ENCODE data around the gene SKOR1.

SKOR1 gene

DNA sequence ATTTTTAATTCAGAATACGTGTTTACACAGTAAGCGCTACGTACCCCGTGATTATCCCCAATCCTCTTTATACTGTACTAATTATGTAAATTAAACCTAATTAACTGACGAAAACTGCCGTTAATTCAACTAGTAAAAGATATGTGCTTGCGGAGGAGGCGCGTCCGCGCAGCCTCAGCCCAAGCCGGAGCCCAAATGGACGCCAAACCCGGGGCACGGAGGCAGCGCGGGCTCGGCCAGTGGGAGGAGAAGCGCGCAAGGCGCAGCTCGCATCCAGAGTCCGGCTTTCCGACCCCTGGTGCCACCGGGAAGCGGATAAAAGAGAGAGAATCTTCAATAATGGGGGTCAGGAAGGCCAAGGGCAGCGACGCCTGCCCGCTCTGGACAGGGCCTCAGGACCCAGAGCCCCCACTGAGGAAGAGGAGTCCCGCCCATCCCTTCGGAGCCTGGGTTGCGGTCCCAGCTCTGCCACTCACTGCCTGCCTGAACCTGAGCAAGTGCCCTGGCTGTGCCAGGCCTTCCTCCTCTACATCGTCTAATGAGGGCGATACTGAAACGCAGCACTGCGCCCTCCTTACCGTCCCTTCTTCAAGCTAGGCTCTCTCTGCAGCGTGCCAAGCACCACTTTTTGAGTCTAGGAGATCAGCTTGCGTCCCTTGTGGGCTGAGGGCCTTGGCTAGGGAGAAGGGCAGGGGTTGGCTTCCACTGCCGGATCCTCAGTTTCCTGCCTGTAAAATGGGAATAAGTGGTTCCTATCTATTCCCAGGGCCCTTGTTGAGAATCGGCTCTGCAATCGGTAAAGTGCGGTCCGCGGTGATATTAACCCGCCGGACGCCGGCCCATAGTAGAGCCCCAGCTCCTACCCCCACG lies 5.0 kb upstream of the SKOR1 start:
- no peak for DNase-seq (ENCODE audit: low read depth)

DNA sequence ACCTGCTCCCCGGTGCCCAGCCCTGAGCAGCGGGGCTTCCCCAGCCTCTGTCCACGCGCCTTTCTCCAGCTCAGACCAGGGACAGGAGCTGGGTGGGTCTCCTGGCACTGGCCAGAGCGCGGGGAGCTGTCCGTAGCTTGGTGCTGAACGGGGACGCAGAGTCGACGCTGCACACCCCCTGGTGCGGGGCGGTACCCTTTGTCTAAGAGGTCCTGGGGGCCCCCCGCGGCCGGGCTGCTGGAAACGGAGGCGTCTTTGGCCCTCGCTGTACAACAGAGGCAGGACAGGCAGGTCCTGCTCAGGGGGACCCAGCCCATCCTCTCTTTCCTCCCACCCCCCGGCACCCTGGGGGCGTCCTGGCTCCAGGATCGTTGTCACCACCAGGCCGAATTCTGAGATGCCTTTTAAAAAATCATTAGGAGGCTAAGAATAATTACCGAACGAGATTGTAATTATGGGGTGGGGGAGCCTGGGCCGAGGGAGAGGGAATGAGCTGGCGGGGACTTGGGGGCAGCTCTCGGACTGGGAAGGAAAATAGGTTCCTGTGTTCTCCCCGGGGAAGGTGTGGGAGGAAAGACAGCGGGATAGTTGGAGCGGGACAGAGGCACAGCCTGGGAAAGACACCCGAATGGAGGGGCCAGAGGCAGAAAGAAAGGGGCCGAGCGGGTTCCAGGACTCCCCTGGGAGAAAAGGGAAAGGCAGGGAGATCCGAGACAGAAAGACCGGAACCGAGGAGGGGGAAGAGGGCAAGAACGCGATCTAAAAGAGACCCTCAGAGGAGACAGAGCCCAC lies 4.1 kb upstream of the SKOR1 start:
- peak; percentile 71 for DNase-seq (ENCODE audit: low read depth)

DNA sequence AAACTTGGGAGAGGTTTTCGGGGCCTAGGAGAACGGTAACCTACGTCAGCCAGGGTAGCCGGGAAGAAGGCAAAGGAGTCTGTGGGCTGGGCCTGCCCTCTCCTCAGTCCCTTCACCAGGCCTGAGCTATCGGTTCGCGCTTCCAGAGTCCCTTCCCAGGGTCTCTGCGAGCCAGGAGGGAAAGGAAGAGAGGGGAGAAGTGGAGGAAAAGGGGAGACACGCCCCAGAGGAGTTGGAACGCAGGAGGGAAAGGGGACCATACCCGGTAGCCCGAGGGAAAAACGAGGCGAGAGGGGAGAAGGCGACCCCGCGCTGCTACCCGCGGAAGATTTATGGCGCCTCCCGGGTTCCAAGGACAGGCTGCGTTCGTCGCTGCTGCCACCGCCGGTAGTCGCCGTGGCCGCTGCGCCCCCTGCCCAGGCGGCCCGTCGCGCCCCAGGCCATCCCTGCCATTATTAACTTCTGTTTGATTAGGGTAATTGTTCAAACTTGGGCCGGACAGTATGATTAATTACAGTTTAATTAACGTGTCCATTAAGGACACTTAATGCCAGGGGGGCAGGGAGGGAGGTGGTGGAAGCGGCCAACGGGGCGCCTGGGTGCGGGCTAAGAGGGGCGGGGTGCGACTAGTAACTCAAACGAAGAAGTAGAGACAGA lies 3.4 kb upstream of the SKOR1 start:
- DNase-seq (ENCODE audit: low read depth) = no peak

DNA sequence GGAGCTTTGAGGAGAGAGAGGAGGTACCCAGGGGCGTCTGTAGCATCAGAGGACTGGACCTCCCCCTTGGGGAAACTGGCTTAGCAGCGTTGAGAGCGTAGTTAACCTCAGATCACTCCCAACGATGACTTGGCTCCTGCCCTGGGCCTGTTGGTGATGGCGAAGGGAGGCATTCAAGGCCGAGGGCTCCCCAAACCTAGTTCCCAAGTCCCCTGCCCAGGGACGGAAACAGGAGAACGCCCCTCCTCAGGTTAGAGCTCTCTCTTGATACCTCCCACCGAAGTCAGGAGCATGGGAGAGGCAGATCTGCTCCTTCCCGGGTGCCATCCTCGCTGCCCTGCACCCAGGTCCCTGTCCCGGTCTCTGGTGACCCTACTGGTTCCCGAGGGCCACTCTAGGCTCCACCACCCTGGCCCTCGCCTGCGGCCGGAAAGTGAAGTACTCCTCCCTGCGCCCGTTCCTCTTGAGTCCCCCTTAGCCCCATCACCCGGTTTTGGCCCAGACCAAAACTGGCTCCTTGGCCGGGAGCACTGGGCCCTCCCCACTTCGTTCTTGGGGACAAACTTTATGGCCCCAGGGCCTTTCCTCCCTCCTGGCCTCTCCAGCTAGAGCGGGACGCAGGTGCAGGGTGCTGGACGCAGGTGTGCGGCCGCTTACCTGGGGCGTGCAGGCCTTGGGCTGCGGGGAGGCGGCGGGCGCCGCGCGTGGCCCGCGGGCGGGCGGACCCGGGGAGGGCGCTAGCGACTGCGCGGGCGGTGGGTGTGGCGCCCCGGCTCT lies 2.6 kb upstream of the SKOR1 start:
- DNase-seq (ENCODE audit: low read depth) = no peak

DNA sequence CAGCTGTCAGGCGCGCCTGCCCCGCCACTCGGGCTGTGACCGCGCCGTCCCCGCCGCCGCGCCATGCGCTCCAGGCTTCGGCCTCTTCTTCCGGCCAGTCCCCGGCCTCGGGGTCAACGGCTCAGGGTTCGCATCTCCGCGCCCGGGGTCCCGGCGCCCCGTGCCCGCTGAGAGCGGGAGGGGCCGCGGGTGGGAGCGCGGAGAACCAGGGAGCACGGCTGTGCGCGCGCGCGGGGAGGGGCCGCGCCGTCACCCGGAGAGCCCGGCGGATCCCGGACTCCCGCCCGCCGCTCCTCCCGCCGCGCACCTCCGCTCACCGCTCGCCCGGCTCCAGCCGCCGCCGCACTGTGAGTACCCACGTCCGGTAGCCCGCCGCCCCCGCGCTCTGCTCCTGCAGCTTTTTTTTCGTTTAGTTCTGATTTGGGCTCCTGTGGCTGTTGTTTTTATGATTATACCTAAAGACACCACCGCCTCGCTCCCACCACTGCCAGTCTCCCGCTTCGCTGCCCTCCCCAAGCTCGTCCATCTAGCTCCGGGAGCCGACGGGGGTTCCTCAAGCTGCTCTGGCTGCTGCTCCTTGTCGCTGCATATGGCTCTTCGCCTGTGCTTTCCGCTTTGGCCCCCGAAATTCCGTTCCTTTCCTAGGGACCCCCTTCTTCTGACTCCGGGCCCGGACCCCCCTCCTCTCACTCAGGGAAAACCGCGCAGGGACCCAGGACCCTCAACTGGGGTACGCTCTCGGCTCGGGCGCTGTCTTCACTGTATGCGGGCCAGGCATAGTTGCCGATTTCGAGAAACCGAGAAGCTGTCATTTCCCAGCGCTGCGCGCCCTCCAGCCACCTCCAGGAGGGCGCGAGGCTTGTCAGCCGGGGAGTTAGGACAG lies 1.8 kb upstream of the SKOR1 start:
- no peak for DNase-seq (ENCODE audit: low read depth)

DNA sequence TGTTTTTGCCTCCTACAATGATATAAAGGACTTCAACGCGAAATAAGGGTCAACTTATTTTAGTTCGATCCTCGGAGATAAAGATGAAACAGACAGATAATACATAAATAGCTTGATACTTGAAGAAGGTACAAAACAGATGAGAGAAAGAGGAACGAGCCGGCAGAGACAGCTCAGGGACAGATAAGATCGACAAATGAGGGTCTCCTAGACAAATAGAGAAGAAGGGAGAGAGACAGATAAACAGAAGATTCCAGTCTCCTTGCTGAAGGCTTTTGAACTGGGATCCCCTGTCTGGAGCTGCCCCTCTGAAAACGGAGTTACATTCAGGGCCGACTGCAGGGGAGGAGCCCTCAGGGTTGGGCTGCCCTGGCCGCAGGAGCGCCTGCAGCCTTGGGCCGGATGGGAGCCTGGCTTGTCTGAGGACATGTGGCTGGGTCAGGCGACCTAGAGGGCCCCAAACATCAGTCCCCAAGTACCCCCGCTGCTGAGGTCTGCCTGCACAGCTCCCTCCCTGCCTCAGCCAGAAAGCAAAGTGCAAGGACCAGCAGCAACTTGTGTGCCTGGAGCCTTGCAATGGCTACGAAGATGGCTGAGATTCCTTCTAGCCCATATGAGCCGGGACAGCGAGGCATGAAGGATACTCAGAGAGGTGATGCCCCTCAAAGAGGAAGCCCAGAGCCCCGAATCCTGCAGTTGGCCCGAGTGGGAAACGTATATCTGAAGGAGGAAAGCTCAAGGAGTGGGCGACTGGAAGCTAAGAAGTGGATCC lies 926 bp upstream of the SKOR1 start:
- no peak for DNase-seq (ENCODE audit: low read depth)

DNA sequence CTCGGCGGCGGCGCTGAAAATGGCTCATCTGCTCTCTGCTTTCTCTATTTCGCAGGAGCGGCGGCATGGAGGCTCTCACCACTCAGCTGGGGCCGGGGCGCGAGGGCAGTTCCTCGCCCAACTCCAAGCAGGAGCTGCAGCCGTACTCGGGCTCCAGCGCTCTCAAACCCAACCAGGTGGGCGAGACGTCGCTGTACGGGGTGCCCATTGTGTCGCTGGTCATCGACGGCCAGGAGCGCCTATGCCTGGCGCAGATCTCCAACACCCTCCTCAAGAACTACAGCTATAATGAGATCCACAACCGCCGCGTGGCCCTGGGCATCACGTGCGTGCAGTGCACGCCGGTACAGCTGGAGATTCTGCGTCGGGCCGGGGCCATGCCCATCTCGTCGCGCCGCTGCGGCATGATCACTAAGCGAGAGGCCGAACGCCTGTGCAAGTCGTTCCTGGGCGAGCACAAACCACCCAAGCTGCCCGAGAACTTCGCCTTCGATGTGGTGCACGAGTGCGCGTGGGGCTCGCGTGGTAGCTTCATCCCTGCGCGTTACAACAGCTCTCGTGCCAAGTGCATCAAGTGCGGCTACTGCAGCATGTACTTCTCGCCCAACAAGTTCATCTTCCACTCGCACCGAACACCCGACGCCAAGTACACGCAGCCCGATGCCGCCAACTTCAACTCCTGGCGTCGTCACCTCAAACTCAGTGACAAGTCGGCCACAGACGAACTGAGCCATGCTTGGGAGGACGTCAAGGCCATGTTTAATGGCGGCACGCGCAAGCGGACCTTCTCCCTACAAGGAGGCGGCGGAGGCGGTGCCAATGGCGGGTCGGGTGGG lies 790 bp downstream of the SKOR1 start:
- no peak for DNase-seq (ENCODE audit: low read depth)

DNA sequence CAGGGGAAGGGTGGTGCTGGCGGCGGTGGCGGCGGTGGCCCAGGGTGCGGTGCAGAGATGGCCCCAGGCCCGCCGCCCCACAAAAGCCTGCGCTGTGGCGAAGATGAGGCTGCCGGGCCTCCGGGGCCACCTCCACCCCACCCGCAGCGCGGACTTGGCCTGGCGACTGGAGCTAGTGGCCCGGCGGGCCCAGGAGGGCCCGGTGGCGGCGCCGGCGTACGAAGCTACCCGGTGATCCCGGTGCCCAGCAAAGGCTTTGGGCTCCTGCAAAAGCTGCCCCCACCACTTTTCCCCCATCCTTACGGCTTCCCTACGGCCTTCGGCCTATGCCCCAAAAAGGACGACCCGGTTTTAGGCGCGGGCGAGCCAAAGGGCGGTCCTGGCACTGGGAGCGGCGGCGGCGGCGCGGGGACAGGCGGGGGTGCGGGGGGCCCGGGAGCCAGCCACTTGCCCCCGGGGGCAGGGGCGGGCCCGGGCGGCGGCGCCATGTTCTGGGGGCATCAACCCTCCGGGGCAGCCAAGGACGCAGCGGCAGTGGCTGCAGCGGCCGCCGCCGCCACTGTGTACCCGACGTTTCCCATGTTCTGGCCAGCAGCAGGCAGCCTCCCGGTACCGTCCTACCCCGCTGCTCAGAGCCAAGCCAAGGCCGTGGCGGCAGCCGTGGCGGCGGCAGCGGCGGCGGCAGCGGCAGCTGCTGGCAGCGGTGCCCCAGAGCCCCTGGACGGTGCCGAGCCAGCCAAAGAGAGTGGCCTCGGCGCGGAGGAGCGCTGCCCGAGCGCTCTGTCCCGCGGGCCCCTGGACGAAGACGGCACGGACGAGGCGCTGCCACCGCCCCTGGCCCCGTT lies 1.6 kb downstream of the SKOR1 start:
- no peak for DNase-seq (ENCODE audit: low read depth)

DNA sequence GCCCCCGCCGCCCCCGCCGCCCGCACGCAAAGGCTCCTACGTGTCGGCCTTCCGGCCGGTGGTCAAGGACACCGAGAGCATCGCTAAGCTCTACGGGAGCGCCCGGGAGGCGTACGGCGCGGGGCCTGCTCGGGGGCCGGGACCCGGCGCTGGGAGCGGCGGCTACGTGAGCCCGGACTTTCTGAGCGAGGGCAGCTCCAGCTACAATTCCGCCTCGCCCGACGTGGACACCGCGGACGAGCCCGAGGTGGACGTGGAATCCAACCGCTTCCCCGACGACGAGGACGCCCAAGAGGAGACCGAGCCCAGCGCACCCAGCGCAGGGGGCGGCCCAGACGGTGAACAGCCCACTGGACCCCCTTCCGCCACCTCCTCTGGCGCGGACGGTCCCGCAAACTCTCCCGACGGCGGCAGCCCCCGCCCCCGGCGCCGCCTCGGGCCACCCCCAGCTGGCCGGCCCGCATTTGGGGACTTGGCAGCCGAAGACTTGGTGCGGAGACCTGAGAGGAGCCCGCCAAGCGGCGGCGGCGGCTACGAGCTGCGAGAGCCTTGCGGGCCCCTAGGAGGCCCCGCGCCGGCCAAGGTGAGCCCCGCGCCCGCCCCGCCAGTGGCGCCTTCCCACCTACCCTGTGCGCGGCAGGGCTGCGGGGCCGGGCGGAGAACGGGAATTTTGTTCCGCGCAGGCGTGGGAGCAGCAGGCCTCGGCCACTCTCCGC lies 2.4 kb downstream of the SKOR1 start:
- DNase-seq (ENCODE audit: low read depth) = no peak

DNA sequence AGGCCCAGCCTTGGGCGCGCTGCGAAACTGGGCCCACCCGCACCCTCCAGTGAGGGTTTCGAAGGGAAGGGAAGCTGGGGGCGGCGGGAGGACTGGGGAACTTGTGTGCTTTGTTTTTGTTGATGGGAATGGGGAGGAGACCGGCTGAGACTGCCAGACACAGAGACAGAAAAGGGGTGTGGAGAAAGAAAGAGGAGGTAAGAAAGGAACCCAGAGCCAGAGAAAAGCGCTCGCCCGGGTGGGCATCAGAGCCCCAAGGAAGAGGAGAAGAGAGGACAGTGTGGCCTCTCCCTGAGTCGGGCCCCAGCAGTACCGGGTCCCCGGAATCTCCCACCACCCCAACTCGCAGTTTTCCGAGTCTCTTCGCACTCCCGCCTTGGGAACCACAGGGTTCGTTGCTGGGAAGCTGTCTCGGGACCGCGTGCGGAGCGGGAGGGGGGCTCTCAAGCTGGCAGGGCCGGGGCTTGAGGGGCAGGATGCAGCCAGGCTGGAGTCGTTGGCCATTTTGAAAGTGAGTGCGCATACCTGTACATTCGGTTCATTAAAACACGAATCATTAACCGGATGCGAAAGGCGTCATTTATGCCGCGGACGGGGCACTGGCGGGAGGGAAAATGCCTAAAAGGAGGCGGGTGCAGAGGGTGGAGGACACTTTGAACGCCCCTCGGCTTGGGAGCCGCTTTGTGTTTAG lies 3.1 kb downstream of the SKOR1 start:
- no peak for DNase-seq (ENCODE audit: low read depth)

DNA sequence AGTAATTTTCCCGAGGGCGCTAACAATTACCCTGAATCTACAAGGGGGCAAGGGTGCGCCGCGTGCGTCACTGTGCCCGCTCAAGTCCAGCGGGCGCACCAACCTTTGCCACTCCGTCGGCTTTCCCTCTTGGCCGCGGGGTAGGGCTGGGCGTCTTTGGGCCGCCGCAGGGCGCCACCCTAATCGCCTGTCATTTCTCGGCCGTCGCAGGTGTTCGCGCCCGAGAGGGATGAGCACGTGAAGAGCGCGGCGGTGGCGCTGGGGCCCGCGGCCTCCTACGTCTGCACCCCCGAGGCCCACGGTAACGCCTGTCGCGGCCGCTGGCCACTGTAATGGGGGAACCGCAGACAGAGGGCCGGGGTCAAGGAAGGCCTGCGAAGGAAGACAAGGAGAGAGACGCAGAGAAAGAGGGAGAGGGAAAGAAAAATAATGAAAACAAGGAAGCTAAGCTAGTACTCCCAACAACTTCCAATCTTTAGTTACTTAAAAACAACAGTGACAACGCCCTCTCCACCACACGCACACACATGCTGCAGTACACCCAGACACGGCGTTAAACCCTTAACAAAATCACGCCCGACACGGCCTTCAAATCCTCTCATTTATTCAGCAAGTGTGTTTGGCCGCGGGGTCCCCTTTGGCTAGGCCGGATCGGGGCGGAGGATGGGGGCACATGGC lies 3.8 kb downstream of the SKOR1 start:
- DNase-seq (ENCODE audit: low read depth) = no peak

DNA sequence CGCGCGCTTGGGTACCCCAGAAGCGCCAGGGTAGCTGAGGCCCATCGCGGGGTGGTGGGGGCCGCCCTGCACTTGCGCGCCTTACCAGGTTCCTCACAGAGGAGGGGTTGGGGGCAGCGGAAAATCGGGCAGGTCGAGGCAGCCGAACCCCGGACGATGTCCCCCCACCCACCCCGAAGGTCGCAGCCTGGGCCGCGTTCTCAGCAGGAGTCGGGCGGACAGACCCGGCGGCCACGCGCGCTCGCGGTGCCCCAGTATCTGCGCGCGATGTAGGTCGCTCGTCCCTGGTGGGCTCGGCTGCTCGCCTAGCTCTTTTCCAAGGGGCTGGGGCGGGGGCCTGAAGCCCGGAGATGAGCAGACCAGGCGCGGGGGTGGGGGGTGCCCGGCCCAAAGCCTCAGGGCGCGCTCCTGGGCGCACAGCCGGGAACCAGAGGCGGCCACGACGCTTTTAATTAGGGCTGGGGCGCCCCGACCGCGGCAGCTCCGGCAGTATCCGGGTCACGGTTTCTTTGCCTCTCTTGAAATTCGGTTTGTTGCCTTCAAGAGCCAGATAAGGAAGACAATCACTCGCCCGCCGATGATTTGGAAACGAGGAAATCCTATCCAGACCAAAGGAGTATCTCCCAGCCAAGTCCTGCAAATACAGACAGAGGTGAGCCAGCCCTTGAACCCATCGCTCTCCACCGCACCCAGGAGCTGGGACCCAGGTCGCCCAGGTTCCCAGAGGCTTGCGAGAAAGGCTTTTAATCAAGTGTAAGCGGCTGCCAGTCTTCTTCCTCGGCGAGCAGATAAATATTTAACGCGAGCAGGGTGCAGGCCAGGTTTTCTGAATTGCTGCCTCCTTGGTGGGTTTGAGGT lies 4.6 kb downstream of the SKOR1 start:
- DNase-seq (ENCODE audit: low read depth) = no peak

DNA sequence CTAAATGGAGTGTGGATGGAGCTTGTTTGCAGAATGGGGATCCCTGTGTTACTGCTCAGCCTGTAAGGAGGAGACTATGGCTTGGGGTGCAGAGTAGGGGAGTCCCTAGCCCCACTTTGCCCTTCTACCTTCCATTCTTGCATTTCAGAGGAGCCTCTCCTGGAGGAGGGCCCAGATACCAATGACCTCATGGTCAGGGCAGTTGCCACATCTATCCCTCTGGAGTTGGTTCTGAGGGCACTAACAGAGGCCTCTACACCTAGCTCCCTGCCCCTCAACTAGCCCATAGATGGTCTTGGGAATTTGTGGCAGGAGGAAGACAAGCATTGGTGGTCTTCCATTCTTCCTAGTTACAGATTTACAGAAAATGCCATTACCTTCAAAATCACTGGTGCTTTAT lies 6.1 kb downstream of the SKOR1 start:
- DNase-seq (ENCODE audit: low read depth) = no peak

DNA sequence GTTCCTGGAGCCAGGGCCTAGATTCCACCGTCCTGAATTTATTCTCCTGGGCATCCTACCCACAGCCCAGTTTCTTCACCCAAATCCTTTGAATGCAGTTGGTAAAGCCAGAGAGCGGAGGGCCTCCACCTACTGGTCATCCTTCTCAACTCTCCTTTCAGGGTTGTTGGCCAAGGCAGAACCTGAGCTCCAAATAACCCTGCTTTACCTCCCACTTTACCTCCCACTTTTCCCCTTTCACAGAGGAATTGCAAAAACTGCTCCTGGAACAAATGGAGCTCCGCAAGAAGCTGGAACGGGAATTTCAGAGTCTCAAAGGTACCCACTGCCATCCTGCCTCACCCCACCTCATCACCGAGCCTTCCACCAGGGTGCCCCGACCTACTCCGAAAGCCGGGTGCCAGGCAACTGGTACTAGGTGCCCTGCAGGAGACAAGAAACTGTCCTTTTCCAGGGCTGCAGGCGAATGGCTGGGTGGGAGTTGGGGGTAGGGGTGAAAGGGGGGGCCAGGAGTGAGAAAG lies 6.8 kb downstream of the SKOR1 start:
- DNase-seq (ENCODE audit: low read depth) = peak; percentile 55
